HL-60 (cell line): ENCODE results near the gene KCNH5.

Experiments used
- CTCF ChIP-seq: IDR thresholded peaks from one replicate; pipeline ENCODE4 v1.5.1; 2011; ENCODE audit warnings: low read length, control low read depth, inconsistent platforms; ENCODE audit not compliant: insufficient read depth
- POLR2AphosphoS5 ChIP-seq: IDR thresholded peaks from 2 replicates; pipeline ENCODE4 v1.6.1; 2012; ENCODE audit warnings: low read depth

- TF ChIP-seq POLR2AphosphoS5: no peak
- TF ChIP-seq CTCF: no peak
Observed at GRCh38 chr14:62682208-62682607, 363.1 kb downstream of the KCNH5 start.
